Lower leg skin (tissue), 4 donors: Measurements from ENCODE around the gene HINT2. TPM values are rescaled to one million over a fixed set of nuclear protein-coding genes. Genes with fewer than 3 reads are reported as not detected.

Experiments
- DNase-seq, 2 donors: peaks; one replicate each; pipeline ENCODE4 v3.0.0-alpha.2; 2019; ENCODE audit warnings: low spot score in 2 of 2
- H3K4me3 ChIP-seq: fragments of 200-600 bp; sonication (generic); 2 replicates; pipeline ENCODE4 v1.5.1; 2017; ENCODE audit warnings: mild to moderate bottlenecking, low read depth; ENCODE audit not compliant: poor library complexity, severe bottlenecking
- POLR2A ChIP-seq, 2 donors: fragments of 450-650 bp; IDR thresholded peaks; one replicate each; pipeline ENCODE4 v1.6.1; 2016 to 2017; ENCODE audit warnings: antibody characterized with exemption in 2 of 2, mild to moderate bottlenecking in 1 of 2, moderate library complexity in 1 of 2
- WGBS, 2 donors: methylation state at CpG; one replicate each; pipeline ENCODE4 v1.1.5; 2018; 5-methylcytosine and 5-hydroxymethylcytosine counted together
- intact Hi-C: fragments of 100-400 bp; cut with DNase I; formaldehyde crosslinking; loops from one replicate; pipeline ENCODE4 v1.15.0; 2023; ENCODE audit warnings: low total_unique reads
- total RNA-seq, 4 donors: library from RNA; depleted of rRNA; stranded (reverse); fragments of >200 nt; gene quantifications; one replicate each; pipeline ENCODE4 v1.1.0, GENCODE V29; 2016
- TF ChIP-seq, protein P1 (sequence below), 3 donors: fragments of 450-650 bp; IDR thresholded peaks; one replicate each; pipeline ENCODE4 v1.5.1; 2016; ENCODE audit warnings: antibody characterized with exemption in 3 of 3, mild to moderate bottlenecking in 3 of 3, moderate library complexity in 2 of 3

The HINT2 gene
- total RNA-seq, 4 donors from 2014 or later, result 17.8 to 27.9 (median 19.9) TPM

GRCh38 chr9:35771075-35771433, 43.8 kb downstream of the HINT2 start:
- no peak overlapping the region for H3K4me3 ChIP-seq
- no peak for TF ChIP-seq POLR2A (IDR thresholded peaks at IDR 0.05)
- TF ChIP-seq, protein P1, sequence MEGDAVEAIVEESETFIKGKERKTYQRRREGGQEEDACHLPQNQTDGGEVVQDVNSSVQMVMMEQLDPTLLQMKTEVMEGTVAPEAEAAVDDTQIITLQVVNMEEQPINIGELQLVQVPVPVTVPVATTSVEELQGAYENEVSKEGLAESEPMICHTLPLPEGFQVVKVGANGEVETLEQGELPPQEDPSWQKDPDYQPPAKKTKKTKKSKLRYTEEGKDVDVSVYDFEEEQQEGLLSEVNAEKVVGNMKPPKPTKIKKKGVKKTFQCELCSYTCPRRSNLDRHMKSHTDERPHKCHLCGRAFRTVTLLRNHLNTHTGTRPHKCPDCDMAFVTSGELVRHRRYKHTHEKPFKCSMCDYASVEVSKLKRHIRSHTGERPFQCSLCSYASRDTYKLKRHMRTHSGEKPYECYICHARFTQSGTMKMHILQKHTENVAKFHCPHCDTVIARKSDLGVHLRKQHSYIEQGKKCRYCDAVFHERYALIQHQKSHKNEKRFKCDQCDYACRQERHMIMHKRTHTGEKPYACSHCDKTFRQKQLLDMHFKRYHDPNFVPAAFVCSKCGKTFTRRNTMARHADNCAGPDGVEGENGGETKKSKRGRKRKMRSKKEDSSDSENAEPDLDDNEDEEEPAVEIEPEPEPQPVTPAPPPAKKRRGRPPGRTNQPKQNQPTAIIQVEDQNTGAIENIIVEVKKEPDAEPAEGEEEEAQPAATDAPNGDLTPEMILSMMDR (IDR thresholded peaks at IDR 0.05), result no peak
- intact Hi-C loops, result no loop called here
- WGBS, 2 donors, result 12 to 14% methylated on average over 4 of the region's 4 CpGs
- DNase-seq, result no peak

DNA sequence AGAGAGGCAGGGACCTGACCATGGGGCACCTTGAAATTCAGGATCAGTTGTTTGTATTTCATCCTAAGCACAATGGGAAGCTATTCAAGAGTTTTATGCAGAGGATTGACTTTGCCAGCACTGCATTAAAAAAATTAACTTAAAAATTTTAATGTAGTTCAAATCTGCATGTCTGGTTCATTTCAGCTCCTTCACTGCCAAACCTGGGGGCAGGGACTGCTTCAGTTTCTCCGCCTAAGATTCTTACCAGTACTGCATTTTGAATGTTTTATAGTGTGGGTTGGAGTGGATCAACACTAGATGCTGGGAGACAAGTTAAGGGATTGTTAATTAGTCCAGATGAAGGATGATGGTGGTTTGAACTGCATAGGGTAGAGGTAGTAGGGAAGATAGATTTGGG, 45.1 kb downstream of the HINT2 start:
- TF ChIP-seq POLR2A (IDR thresholded peaks at IDR 0.05), result no peak
- TF ChIP-seq, protein P1 (IDR thresholded peaks at IDR 0.05), result no peak
- 91 to 94% methylated on average over 1 of the region's 1 CpG for WGBS, 2 donors
- DNase-seq, result no peak
- no peak overlapping the region for H3K4me3 ChIP-seq
- intact Hi-C loops, result no loop called here

- WGBS, 2 donors, result 84% methylated on average over 1 of the region's 1 CpG
- H3K4me3 ChIP-seq, result no peak overlapping the region
- intact Hi-C loops, result no loop called here
- TF ChIP-seq, protein P1 (IDR thresholded peaks at IDR 0.05), result no peak
- no peak for TF ChIP-seq POLR2A (IDR thresholded peaks at IDR 0.05)
- no peak for DNase-seq
Measured at GRCh38 chr9:35767458-35767857, 47.4 kb downstream of the HINT2 start.

DNA sequence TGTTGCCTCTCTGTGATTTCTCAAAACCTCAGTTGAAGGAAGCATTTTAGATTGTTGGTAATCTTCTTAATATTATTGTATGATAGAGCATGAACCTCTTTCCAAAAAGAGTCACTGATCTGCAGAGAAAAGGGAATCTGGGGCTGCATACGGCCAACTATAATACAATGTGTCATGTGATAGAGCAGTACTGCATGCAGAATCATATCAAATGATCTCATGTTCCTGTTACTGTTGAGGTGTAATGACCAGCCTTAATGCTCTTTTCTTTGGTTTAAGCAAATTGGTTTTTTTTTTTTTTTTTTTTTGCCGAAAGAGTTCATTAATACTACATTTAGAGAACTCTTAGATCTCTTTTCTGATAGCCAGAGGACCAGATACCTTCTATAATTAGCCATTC, 47.8 kb downstream of the HINT2 start:
- intact Hi-C loops, result no loop called here
- 79 to 89% methylated on average over 2 of the region's 2 CpGs for WGBS, 2 donors
- TF ChIP-seq, protein P1 (IDR thresholded peaks at IDR 0.05), result no peak
- no peak for TF ChIP-seq POLR2A (IDR thresholded peaks at IDR 0.05)

GRCh38 chr9:35763803-35764202, 51.0 kb downstream of the HINT2 start:
- DNase-seq, result no peak
- intact Hi-C loops, result no loop called here
- no peak overlapping the region for H3K4me3 ChIP-seq
- no peak for TF ChIP-seq POLR2A (IDR thresholded peaks at IDR 0.05)
- TF ChIP-seq, protein P1 (IDR thresholded peaks at IDR 0.05), result no peak
- WGBS, 2 donors, result 97 to 100% methylated on average over 1 of the region's 1 CpG

More for the DNA sequence above, 47.8 kb downstream of the HINT2 start:
- no peak for DNase-seq
- H3K4me3 ChIP-seq, result no peak overlapping the region

DNA sequence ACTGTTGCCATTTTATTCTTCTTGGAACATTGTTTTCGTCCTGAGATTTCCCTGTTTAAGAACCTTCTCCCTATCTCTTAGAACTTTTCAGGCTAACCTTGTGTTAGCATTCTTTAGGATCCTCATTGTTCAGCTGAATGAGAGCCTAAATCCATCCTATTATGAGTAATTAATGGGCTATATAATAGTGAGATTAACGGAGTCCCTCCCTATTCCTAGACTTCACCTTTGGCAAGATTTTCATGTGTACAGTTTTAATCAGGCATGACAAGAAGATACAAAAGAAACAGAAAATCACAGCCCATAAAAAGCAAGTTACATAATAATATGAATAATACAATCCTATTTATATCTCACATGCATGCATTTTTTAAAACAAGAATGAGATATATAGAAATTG, 51.7 kb downstream of the HINT2 start:
- TF ChIP-seq, protein P1 (IDR thresholded peaks at IDR 0.05), result no peak
- TF ChIP-seq POLR2A (IDR thresholded peaks at IDR 0.05), result no peak
- DNase-seq, result no peak
- intact Hi-C loops, result no loop called here
- 71% methylated on average over 2 of the region's 2 CpGs for WGBS, 2 donors
- no peak overlapping the region for H3K4me3 ChIP-seq
